Mammary epithelial cell (primary cell): ENCODE measurements around the gene PADI2.

Experiments used
- CTCF ChIP-seq, 2 donors: IDR thresholded peaks in 1 of 2; conservative IDR thresholded peaks in 1 of 2; 2 replicates each; pipeline ENCODE4 v1.5.1; 2011 to 2012; ENCODE audit warnings: inconsistent platforms in 2 of 2, low read length in 2 of 2, mild to moderate bottlenecking in 2 of 2, control low read depth in 1 of 2, low read depth in 1 of 2; ENCODE audit not compliant: insufficient read depth in 1 of 2; ENCODE audit errors: extremely low read depth in 1 of 2
- EZH2 ChIP-seq: IDR thresholded peaks from 2 replicates; pipeline ENCODE4 v1.6.1; 2012; ENCODE audit warnings: low read length, inconsistent platforms, borderline replicate concordance

DNA sequence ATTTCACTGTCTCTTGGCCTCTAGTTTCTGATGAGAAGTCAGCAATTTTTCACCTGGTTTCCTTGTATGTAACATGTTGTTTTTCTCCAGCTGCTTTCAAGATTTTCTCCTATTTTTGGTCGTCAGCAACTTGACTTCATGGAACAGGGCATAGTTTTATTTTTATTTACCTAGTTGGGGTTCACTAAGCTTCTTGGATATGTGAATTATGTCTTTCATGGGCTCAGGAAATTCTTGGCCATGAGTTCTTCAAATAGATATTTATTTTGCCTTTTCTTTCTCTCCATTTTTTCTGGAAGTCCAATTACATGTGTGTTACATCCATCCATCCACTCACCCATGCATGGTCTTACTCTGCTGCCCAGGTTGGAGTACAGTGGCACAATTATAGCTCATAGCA is 79.1 kb downstream of the PADI2 start:
- TF ChIP-seq CTCF (conservative IDR thresholded peaks at IDR 0.05 in 1 of 2, IDR thresholded peaks at IDR 0.05 in 1 of 2; ENCODE audit: extremely low read depth in 1 of 2, insufficient read depth in 1 of 2, low read depth in 1 of 2, low read length in 2 of 2) (no peak), EZH2 (no peak)
